Fibroblast of mammary gland (primary cell): Measurements from ENCODE around the gene DNASE1L2.

ENCODE experiments used
- DNase-seq: peaks from one replicate; pipeline ENCODE4 v3.0.0-alpha.2; 2010; ENCODE audit warnings: low read depth
- H3K4me3 ChIP-seq: 2 replicates; pipeline ENCODE4 v1.5.1; 2011; ENCODE audit warnings: low read depth, mild to moderate bottlenecking, low read length, moderate library complexity; ENCODE audit not compliant: control insufficient read depth
- CTCF ChIP-seq: conservative IDR thresholded peaks from 2 replicates; pipeline ENCODE4 v1.5.1; 2011; ENCODE audit warnings: low read depth, low read length, inconsistent platforms; ENCODE audit not compliant: control insufficient read depth, insufficient read depth

DNASE1L2 gene

GRCh38 chr16:2234813-2235170, 1.5 kb upstream of the DNASE1L2 start:
- H3K4me3 ChIP-seq = no peak overlapping the region
- no peak for DNase-seq
- no peak for TF ChIP-seq CTCF

- H3K4me3 ChIP-seq = no peak overlapping the region
Measured at GRCh38 chr16:2235234-2235651, 1.0 kb upstream of the DNASE1L2 start.

GRCh38 chr16:2235695-2236336, 428 bp upstream of the DNASE1L2 start:
- no peak for TF ChIP-seq CTCF
- H3K4me3 ChIP-seq = no peak overlapping the region

More at GRCh38 chr16:2235234-2235651, 1.0 kb upstream of the DNASE1L2 start:
- no peak for DNase-seq
- no peak for TF ChIP-seq CTCF

GRCh38 chr16:2237102-2237482, 848 bp downstream of the DNASE1L2 start:
- H3K4me3 ChIP-seq = no peak overlapping the region
- no peak for TF ChIP-seq CTCF
- DNase-seq = no peak

More at GRCh38 chr16:2235695-2236336, 428 bp upstream of the DNASE1L2 start:
- no peak for DNase-seq

GRCh38 chr16:2237493-2238149, 1.4 kb downstream of the DNASE1L2 start:
- no peak for DNase-seq
- no peak for TF ChIP-seq CTCF
- H3K4me3 ChIP-seq = no peak overlapping the region

- H3K4me3 ChIP-seq = no peak overlapping the region
- no peak for TF ChIP-seq CTCF
- DNase-seq = no peak
Measured at GRCh38 chr16:2238150-2238837, 2.0 kb downstream of the DNASE1L2 start.
